Measurements from ENCODE around the gene C16orf90. TPM values are rescaled to one million over a fixed set of nuclear protein-coding genes. Genes with fewer than 3 reads are reported as not detected.
"Not testable (repeated sequence)": the region's sequence is repeated elsewhere in the genome, so short reads cannot be mapped to it uniquely, and the experiment has no call there.

The C16orf90 gene
- total RNA-seq, 1 donor from 2014 or later = not detected

DNA sequence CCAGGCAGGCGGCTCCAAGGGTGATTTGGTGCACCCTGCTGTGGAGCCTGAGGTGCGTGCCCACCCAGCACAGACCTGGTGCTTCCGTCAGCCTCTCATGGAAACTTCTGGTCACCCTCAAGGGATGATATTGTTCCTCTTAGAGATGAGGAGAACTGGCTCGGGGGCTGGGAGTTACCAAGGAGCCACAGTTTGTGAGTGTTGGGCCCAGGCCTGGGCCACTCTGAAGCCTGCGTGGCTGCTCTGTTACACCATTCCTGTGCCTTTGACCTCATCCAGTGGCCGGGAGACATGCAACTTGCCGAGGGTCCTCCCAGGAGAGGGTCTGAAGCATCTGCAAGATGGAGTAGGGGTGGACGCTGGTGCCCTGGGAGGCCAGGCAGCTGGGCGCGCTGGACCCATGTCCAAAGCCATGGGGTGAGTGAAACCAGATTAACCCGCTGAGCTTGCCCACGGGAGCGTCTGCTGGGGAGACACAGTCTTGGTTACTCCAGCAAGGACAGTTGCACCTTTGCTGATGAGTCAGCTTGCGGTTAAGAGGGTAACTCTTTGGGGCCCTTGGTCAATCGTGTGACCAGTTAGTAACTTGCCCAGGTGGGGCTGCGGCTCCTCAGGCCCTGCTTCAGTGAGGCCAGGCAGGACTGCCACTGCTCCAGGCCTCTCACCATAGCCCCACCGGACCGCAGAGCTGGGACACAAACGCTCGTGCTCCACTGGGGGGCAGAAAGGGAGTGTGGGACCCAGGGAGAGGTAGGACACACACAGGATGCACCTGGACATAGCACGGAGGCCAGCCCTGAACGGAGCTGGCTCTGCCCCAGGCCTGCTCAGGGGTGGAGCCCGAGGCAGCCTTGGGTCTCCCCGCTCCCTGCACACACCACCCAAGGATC, 7.5 kb downstream of the C16orf90 start:
- ATAC-seq (no peak), DNase-seq (ENCODE audit: missing footprints) (no peak)
- intact Hi-C loops (cut with DNase I) = no loop called here

- intact Hi-C loops (cut with DNase I) = no loop called here
- ATAC-seq = peak; percentile 15
- DNase-seq (ENCODE audit: missing footprints) = no peak
These were observed 8.6 kb downstream of the C16orf90 start for GRCh38 chr16:3486506-3487215.

DNA sequence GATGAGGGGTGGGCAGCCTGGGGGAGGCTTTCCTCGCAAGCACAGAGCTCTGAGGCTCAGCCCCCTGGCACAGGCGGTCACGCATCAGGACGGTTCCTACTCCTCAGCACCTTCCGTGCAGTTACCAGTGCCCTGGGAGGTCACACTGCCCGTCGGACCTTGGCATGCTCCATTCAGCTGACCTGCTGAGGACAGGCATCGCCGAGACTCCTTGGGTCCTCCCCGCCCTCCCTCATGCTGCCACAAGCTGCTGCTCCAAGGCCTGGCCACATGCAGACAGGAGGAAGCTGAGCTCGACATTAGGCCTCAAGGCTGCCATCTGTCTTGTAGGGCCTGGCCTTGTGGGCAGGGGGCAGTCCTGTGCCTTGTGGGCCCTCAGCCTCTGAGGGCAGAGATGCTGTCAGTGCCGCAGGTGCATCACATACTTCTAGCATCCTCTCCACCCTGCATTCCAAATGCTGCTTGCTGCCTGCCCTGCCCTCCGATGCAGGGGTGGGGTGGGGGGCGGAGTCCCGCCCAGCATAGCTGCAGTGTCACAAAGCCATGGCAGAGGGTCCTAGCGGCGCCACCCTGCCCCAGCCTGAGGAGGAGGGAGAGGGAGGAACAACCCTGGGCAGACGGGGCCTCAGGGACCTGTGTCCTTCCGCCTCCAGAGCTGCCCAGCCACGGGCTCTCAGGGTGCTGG, 9.3 kb downstream of the C16orf90 start:
- ATAC-seq = no peak
- DNase-seq (ENCODE audit: missing footprints) = no peak
- intact Hi-C loops (cut with DNase I) = no loop called here

GRCh38 chr16:3485097-3485745, 10.1 kb downstream of the C16orf90 start:
- intact Hi-C loops (cut with DNase I) = no loop called here
- ATAC-seq (no peak), DNase-seq (ENCODE audit: missing footprints) (no peak)

DNA sequence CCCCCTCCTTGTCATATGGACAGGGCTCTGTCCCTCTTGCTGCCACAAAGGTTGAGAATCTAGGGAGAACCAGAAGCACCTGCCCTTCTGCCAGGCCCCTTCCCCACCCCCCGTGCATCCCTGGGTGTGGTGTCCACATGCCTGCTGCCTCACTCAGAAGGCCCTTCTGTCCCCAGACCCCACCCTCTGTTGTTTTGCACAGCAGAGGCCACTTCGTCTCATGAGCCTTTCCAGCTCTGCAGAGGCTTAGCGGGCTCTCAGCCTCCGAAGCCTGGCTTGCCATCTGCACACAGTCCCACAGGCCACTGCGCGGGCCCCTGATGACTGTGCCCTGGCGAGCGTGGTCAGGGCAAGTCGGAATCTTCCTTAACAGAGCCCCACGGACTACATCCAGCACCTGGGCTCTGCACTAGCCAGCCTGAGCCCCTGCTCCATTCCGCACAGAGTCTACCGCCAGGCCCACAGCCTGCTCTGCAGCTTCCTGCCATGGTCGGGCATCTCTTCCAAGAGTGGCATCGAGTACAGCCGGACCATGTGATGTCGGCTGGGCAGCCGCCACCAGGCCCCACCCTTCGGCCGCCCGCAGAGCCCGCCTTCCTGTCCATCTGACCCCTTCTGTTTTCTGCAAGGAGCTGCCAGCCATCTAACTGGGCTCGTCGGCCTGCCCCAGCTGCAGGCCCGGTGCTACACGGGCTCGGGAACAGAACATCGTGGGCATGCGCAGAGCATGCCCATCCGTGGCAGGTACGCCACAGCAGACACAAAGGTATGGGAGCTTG, 10.8 kb downstream of the C16orf90 start:
- intact Hi-C loops (cut with DNase I) = no loop called here
- no peak for DNase-seq (ENCODE audit: missing footprints)
- ATAC-seq = no peak

GRCh38 chr16:3482659-3483241, 12.5 kb downstream of the C16orf90 start:
- intact Hi-C loops (cut with DNase I) = no loop called here
- no peak for ATAC-seq
- no peak for DNase-seq (ENCODE audit: missing footprints)

DNA sequence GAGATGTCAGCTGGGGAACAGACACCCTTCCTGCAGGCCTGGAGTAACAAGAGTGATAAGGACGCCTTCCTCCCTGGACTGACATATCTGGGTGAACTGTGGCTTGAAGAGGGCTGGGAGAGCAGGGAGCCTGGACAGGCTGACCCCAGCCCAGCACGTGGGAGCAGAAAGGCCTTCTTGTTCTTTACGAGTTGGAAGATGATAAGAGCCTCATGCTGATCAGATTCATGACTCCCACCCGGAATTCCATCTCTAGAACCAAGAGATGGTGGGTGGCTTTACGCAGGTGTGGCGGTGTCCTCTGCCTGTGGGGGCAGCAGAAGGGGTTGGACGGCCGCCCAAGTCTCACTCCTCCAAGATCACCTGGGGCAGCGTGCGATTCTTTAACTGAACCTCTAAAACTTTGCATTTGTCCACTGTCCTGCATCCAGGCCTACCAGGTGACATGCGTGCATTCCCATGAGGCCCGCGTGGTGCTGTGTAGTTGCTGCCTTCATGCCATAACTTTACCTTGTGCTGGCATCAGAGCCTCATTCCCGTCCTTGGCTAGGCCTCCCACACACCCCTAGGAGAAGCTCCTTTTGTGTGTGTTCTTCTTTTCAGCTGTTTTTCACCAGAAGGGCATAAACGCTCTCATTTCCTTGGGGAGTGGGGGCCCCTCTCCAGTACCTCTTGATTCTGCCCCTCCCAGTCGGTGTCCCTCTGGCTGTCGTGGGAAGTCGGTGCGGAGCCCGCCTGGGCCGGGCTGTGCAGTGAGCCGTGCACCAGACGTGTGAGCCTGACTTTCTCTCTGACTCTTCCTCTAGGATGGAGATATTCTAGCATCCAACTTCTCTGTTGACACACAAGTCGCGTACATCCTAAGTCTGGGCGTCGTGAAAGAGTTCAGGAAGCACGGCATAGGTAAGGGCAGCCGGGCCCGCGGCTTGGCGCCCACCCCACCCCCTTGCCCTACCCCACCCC, 13.3 kb downstream of the C16orf90 start:
- ATAC-seq = no peak

GRCh38 chr16:3480901-3481695, 14.2 kb downstream of the C16orf90 start:
- intact Hi-C loops (cut with DNase I) = no loop called here
- peak; percentile 53 for ATAC-seq
- DNase-seq (ENCODE audit: missing footprints) = no peak

More for the DNA sequence above, 13.3 kb downstream of the C16orf90 start:
- DNase-seq (ENCODE audit: missing footprints) = no peak
- intact Hi-C loops (cut with DNase I) = no loop called here

DNA sequence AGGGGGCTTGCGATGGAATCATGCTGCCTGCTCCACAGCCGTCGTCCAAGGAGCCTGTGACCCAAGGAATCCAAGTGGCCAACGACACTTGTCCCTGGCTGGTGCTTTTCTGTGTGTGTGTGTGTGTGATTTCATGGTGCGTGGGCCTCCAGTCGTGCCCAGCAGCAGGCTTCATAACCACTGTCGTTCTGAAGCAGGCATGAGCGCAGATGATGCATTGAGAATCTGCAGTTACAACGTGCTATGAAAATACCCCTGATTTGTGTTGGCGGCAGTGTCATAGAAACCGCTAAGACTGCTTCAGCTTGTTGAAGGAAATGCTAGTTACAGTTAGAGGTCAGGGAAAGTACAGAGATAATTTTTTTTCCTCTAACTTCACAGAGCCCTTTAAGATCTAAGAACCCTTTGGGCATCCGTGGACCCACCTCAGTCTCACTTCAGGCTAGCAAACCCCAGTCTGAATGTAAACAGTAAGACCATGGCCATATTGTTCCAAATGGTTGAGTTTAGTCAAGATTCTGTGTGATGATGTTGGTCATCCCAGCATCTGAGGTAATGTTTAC, 15.6 kb downstream of the C16orf90 start:
- no peak for DNase-seq (ENCODE audit: missing footprints)
- ATAC-seq = no peak

DNA sequence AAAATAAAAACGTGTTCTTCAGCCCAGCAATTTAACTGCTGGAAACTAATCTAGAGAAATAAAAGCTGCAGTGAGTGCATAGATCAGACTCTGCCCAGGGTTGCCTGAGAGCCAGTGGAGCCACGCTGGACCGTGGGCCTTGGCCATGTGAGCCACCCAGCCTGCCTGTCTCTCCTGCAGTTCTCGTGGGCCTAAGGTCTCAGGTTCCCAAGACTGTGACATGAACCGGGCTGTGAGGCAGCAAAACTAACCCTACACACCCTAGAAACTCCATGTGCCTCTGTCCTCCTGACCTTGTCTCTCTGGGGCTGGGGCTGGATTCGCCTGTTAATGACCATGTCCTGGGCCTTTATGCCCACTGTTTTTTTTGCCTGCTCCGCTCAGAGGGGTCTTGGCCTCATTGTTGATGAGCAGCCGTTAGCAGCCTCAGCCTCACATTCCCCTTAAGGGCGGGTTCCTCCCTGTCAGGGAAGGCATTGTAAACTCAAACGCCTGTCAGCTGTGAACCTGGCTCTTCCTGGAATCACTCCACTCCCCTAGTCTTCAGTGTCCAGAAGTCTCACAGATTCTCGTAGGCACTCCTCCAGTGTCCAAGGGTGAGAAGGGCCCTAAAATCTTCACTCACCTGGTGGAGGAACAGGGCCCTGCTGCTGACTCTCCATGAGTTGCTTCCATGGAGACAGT, 16.9 kb downstream of the C16orf90 start:
- no peak for DNase-seq (ENCODE audit: missing footprints)
- intact Hi-C loops (cut with DNase I) = no loop called here
- ATAC-seq = no peak

More for the DNA sequence above, 15.6 kb downstream of the C16orf90 start:
- intact Hi-C loops (cut with DNase I) = no loop called here

DNA sequence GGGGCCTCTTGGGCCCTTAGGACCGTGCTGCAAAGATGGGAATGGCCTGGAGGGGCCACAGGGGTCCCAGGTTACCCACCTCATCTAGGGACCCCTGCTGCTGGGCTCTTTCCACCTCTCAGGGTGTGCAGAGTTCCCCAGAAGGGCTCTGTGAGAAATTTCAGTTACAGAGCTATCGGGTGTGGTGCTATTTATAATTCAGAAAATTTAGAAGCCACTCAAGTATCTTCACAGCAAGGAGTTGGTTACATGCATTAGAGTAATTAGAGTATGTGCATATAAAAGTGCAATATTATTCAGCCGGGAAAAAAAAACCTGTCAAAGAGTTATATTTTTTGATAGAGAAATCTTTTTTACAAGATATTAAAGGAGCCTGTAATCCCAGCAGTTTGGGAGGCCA, 18.9 kb downstream of the C16orf90 start:
- ATAC-seq (peak; percentile 23), DNase-seq (ENCODE audit: missing footprints) (no peak)
- intact Hi-C loops (cut with DNase I) = no loop called here

DNA sequence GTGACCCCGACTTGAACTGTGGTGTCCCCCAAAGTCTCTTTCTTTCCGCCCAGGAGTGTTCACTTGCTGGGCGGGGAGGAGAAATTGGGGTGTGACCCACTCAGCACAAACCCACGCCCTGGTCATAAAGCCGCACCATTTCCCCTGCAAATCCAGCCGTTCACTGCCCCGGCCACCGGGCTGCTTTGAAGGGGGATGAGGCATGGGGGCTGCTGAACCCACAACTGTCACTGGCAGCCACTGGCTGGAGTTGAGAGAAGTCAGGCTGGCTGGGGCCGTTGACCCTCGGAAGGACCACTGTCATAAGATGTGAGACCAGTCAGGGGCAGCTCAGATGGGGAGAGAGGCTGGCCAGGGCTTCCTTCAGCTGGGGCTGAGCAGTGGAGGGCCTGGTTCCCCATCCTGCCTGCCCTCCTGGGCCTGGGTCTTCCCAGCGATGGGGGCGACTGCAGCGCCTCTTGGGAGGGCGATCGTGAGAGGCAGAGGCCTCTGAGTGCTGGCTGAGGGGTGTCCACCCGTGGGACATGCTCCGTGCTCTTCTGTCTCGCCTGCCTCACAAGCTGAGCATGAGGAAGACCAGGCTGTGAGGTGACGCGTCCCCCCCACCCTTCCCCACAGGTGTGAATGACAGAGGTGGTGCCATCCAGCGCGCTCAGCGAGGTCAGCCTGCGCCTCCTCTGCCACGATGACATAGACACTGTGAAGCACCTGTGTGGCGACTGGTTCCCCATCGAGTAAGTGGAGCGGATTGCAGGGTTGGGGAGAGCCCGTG, 19.5 kb downstream of the C16orf90 start:
- no peak for DNase-seq (ENCODE audit: missing footprints)
- intact Hi-C loops (cut with DNase I) = no loop called here
- peak; percentile 17 for ATAC-seq

DNA sequence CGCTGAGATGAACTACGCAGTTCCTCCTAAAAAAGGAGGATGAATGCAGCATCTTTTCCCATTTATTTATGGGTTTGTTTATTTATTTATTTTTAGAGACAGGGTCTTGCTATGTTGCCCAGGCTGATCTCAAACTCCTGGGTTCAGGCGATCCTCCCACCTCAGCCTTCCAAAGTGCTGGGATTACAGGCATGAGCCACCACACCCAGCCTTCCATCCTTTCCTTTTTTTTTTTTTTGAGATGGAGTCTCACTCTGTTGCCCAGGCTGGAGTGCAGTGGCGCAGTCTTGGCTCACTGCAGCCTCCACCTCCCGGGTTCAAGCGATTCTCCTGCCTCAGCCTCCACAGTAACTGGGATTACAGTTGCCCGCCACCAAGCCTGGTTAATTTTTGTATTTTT, 20.4 kb downstream of the C16orf90 start:
- DNase-seq (ENCODE audit: missing footprints); ATAC-seq; intact Hi-C loops (cut with DNase I): not testable (repeated sequence)

DNA sequence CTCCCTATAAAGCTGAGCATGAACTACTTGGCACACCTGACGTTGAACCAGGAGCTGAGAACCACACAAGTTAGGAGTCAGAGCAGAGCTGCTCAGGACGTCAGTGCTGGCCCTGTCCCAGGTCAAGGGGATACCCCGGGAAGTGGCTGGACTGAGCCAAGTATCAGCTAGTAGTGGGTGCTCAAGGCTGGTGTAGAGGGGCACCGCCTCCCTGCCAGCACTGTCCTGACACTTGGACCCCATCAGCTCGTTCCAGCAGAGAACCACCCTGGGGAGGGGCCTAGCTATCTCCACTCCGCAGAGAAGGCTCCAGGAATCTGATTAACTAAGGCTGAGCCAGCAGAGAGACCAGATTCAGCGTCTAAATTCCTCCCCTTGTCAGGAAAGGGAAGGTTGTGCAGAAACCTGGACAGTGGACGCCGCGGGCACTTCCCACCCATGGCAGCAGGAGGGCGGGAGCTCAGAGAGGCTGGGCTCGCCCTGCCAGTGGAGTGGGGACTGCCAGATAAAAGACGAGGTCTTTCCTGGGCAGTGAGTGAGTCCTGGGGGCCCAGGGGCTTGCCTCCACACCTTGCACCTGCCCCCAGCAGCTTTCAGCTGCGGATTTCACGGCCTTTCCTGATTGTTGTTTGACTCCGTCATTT, 21.0 kb downstream of the C16orf90 start:
- no peak for DNase-seq (ENCODE audit: missing footprints)
- intact Hi-C loops (cut with DNase I) = no loop called here
- ATAC-seq = peak; percentile 23

All from Right ventricle myocardium inferior (tissue), 1 donor.